Measurements from ENCODE around the gene SLC25A21. TPM values are rescaled to one million over a fixed set of nuclear protein-coding genes. Genes with fewer than 3 reads are reported as not detected.

Gene SLC25A21
- polyA plus RNA-seq, 1 experiment, result 1.5 TPM

DNA sequence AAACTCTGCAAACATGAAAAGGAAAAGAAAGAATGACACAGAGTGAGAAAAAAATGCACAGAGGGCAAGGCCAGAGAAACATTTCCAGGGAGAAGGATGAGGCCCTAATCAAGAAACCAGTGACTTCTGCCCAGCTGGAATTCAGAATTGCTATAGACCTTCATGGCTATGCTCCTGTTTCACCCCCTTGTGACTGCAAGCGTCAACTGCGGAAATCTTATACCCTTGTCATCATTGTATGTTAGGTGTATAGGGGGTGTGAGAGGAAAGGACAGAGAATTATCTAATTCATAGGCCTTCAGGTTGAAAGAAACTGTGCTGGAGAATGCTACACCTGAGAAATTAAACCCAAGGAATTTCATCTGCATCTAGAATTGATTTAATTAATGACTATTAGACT is 117.5 kb downstream of the SLC25A21 start:
- Histone ChIP-seq H3K9me3 (ENCODE audit: control insufficient read depth, insufficient read depth, low read length) (no peaks in the 10 kb centered on the region), H3K27me3 (ENCODE audit: control insufficient read depth, insufficient read depth, low read length) (no peaks in the 10 kb centered on the region), H3K27ac (ENCODE audit: low read depth, low read length) (no peak overlapping the region), H3K4me3 (ENCODE audit: low read depth, low read length) (no peak overlapping the region)
- POLR2A ChIA-PET, result no interaction called here
- no peak for DNase-seq (ENCODE audit: low read depth, low spot score)
- CTCF ChIA-PET, result no interaction called here
- TF ChIP-seq, protein P1, sequence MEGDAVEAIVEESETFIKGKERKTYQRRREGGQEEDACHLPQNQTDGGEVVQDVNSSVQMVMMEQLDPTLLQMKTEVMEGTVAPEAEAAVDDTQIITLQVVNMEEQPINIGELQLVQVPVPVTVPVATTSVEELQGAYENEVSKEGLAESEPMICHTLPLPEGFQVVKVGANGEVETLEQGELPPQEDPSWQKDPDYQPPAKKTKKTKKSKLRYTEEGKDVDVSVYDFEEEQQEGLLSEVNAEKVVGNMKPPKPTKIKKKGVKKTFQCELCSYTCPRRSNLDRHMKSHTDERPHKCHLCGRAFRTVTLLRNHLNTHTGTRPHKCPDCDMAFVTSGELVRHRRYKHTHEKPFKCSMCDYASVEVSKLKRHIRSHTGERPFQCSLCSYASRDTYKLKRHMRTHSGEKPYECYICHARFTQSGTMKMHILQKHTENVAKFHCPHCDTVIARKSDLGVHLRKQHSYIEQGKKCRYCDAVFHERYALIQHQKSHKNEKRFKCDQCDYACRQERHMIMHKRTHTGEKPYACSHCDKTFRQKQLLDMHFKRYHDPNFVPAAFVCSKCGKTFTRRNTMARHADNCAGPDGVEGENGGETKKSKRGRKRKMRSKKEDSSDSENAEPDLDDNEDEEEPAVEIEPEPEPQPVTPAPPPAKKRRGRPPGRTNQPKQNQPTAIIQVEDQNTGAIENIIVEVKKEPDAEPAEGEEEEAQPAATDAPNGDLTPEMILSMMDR (IDR thresholded peaks at IDR 0.05; ENCODE audit: low read depth, low read length), result no peak

DNA sequence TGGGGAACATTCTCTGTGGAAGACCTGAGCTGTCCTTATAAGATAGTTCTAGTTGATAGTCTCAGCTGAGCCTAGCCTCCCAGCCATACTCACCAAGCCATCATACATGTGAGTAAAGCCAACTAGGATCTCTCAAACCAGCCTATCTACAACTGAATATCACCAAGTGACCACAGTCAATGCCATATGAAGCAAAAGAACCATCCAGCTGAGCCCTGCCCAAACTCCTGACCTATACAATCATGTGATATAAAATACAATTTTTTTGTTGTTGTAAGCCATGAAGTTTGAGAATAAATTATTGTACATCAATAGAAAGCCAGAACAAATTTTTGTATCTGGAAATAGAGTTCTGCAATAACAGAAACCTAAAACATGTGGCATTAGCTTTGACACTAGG is 118.3 kb downstream of the SLC25A21 start:
- Histone ChIP-seq H3K4me3 (ENCODE audit: low read depth, low read length) (no peak overlapping the region), H3K9me3 (ENCODE audit: control insufficient read depth, insufficient read depth, low read length) (no peaks in the 10 kb centered on the region), H3K27ac (ENCODE audit: low read depth, low read length) (no peak overlapping the region), H3K27me3 (ENCODE audit: control insufficient read depth, insufficient read depth, low read length) (no peaks in the 10 kb centered on the region)
- TF ChIP-seq, protein P1 (IDR thresholded peaks at IDR 0.05; ENCODE audit: low read depth, low read length), result no peak
- ChIA-PET POLR2A (no interaction called here), CTCF (no interaction called here)
- DNase-seq (ENCODE audit: low read depth, low spot score), result no peak

DNA sequence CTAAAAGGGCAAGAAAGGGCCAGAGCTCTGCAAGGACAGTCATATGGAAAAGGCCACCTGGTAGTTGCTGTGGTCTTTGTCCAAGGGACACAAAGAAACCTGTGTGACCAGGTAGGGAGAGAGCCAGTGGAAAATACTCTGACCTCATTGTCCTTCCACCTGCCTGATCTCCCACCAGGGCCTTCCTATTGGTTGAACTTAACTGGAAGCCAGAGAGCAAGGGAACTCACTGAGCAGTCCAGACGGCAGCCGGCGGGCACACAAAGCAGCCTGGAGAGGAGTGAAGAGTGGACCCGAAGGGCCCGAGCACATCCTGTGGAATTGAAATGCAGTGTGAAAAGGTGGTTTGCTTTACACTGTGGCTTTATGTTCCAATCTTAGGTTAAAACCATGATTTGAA is 120.7 kb downstream of the SLC25A21 start:
- TF ChIP-seq, protein P1 (IDR thresholded peaks at IDR 0.05; ENCODE audit: low read depth, low read length), result no peak
- Histone ChIP-seq H3K4me3 (ENCODE audit: low read depth, low read length) (no peak overlapping the region), H3K27ac (ENCODE audit: low read depth, low read length) (no peak overlapping the region), H3K27me3 (ENCODE audit: control insufficient read depth, insufficient read depth, low read length) (no peaks in the 10 kb centered on the region), H3K9me3 (ENCODE audit: control insufficient read depth, insufficient read depth, low read length) (no peaks in the 10 kb centered on the region)
- no peak for DNase-seq (ENCODE audit: low read depth, low spot score)
- ChIA-PET CTCF (no interaction called here), POLR2A (no interaction called here)

DNA sequence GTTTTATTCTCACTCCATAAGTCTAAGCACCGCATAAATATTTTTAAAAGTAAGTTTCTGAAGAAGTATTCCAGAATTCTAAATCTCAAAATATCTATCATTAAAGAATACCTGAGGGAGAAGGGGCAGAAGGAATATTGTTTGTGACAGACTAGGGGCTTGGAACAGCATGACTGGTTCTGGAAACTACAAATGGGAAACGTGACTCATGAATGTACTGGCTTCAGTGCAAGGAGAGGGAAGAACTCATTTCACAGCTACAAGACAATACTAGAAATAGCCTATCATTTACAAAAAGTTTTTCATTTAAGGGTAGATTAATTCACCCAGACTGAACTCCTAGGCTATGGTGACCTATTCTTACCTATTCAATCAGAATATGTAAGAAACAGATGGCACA is 121.3 kb downstream of the SLC25A21 start:
- ChIA-PET CTCF (no interaction called here), POLR2A (no interaction called here)
- Histone ChIP-seq H3K4me3 (ENCODE audit: low read depth, low read length) (no peak overlapping the region), H3K27ac (ENCODE audit: low read depth, low read length) (no peak overlapping the region), H3K9me3 (ENCODE audit: control insufficient read depth, insufficient read depth, low read length) (no peaks in the 10 kb centered on the region), H3K27me3 (ENCODE audit: control insufficient read depth, insufficient read depth, low read length) (no peaks in the 10 kb centered on the region)
- TF ChIP-seq, protein P1 (IDR thresholded peaks at IDR 0.05; ENCODE audit: low read depth, low read length), result no peak
- no peak for DNase-seq (ENCODE audit: low read depth, low spot score)

DNA sequence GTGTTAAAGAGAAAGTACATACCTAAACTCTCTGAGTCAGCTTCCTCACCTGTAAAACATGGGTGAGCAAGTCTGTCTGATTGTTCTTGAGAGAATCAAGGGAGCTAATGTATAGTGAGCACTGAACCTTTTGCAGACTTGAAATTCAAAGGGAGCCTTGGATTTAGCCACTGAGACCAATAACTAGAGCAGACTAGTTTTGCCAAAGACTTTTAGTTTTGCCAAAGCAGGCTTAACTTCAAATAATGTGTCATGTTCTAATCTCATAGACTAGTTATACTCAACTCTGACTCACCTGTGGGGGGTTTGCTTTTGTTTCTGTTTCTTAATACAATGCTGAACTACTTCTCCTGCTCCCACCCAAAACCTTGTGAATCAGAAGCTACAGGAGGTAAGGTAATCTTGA is 123.7 kb downstream of the SLC25A21 start:
- TF ChIP-seq, protein P1 (IDR thresholded peaks at IDR 0.05; ENCODE audit: low read depth, low read length), result no peak
- H3K4me3 ChIP-seq (ENCODE audit: low read depth, low read length), result no peak overlapping the region
- ChIA-PET CTCF (no interaction called here), POLR2A (no interaction called here)
- DNase-seq (ENCODE audit: low read depth, low spot score), result no peak
- no peak overlapping the region for H3K27ac ChIP-seq (ENCODE audit: low read depth, low read length)
- no peaks in the 10 kb centered on the region for H3K9me3 ChIP-seq (ENCODE audit: control insufficient read depth, insufficient read depth, low read length)
- no peaks in the 10 kb centered on the region for H3K27me3 ChIP-seq (ENCODE audit: control insufficient read depth, insufficient read depth, low read length)
